H1 (cell line): ENCODE data around the gene CCL5. TPM values are rescaled to one million over a fixed set of nuclear protein-coding genes. Genes with fewer than 3 reads are reported as not detected.

Experiments used
- CTCF ChIA-PET: fragments of 300-600 bp; sonication (Branson Sonifier 250); formaldehyde crosslinking; loops from one replicate; lab custom pipeline; 2021; ENCODE audit not compliant: partially characterized antibody; lab: Charles Lee
- POLR2A ChIA-PET: fragments of 300-600 bp; sonication (Branson Sonifier 250); formaldehyde crosslinking; loops from one replicate; lab custom pipeline; 2021; ENCODE audit warnings: inconsistent platforms; ENCODE audit not compliant: partially characterized antibody; lab: Charles Lee
- DNase-seq, 2 experiments: peaks; one replicate each; pipeline versions ENCODE4 v3.0.0 to v3.0.0-alpha.2; 2010 to 2022; ENCODE audit warnings: low spot score in 2 of 2, low read depth in 1 of 2, mixed read lengths in 1 of 2
- FAIRE-seq: peaks from 2 replicates; lab custom pipeline; 2011; peaks lifted over from hg19 to GRCh38; lab: Jason Lieb, UNC
- H2AFZ ChIP-seq: 2 replicates; pipeline ENCODE4 v1.8.1; 2012; ENCODE audit warnings: low read length, inconsistent platforms
- H2AK5ac ChIP-seq: 2 replicates; pipeline ENCODE4 v1.6.1; 2013; ENCODE audit warnings: low read depth, low read length
- H2BK120ac ChIP-seq: replicated peaks from 2 replicates; pipeline ENCODE3; 2013; ENCODE audit warnings: low read depth, low read length, inconsistent platforms
- H2BK12ac ChIP-seq: 2 replicates; pipeline ENCODE4 v1.6.1; 2013; ENCODE audit warnings: low read depth, low read length
- H2BK15ac ChIP-seq: 2 replicates; pipeline ENCODE4 v1.6.1; 2013; ENCODE audit warnings: low read length
- H2BK20ac ChIP-seq: 2 replicates; pipeline ENCODE4 v1.6.1; 2013; ENCODE audit warnings: low read length
- H2BK5ac ChIP-seq: 2 replicates; pipeline ENCODE4 v1.6.1; 2013; ENCODE audit warnings: low read depth, low read length
- H3K14ac ChIP-seq: 2 replicates; pipeline ENCODE4 v1.6.1; 2013; ENCODE audit warnings: inconsistent platforms; ENCODE audit not compliant: insufficient read length
- H3K18ac ChIP-seq: 2 replicates; pipeline ENCODE4 v1.6.1; 2013; ENCODE audit warnings: low read length; ENCODE audit errors: extremely low read depth
- H3K23ac ChIP-seq: 2 replicates; pipeline ENCODE4 v1.6.1; 2013; ENCODE audit warnings: inconsistent platforms; ENCODE audit not compliant: insufficient read length
- H3K23me2 ChIP-seq: 2 replicates; pipeline ENCODE4 v1.6.1; 2013; ENCODE audit warnings: low read depth, low read length
- H3K27ac ChIP-seq: 2 replicates; pipeline ENCODE4 v1.6.1; 2011; ENCODE audit warnings: low read depth, low read length, inconsistent platforms
- H3K27me3 ChIP-seq, 4 experiments: replicated peaks in 1 of 4; 1 replicate in 1 of 4; 2 replicates in 3 of 4; pipeline versions ENCODE4 v1.6.1 to v1.8.1; 2011 to 2013; ENCODE audit warnings: low read length in 3 of 4, mild to moderate bottlenecking in 3 of 4, inconsistent platforms in 2 of 4, mixed read lengths in 2 of 4, moderate library complexity in 1 of 4; ENCODE audit not compliant: control insufficient read depth in 3 of 4, insufficient read depth in 3 of 4; ENCODE audit errors: extremely low read depth in 1 of 4
- H3K36me3 ChIP-seq, 4 experiments: 2 replicates each; pipeline versions ENCODE4 v1.6.1 to v1.8.1; 2011 to 2013; ENCODE audit warnings: mild to moderate bottlenecking in 4 of 4, low read length in 3 of 4, moderate library complexity in 2 of 4, control low read depth in 1 of 4, inconsistent platforms in 1 of 4; ENCODE audit not compliant: insufficient read depth in 4 of 4, control insufficient read depth in 2 of 4
- H3K4ac ChIP-seq: replicated peaks from 2 replicates; pipeline ENCODE3; 2013; ENCODE audit warnings: low read length, low read depth, mixed read lengths, inconsistent platforms; ENCODE audit not compliant: insufficient read length
- H3K4me1 ChIP-seq, 4 experiments: replicated peaks in 1 of 4; 1 replicate in 1 of 4; 2 replicates in 3 of 4; pipeline versions ENCODE4 v1.6.1 to v1.8.1; 2011 to 2013; ENCODE audit warnings: low read length in 3 of 4, inconsistent platforms in 2 of 4, mixed read lengths in 1 of 4; ENCODE audit not compliant: insufficient read depth in 4 of 4, control insufficient read depth in 3 of 4
- H3K4me2 ChIP-seq, 2 experiments: 2 replicates each; pipeline versions ENCODE4 v1.6.1 to v1.8.1; 2011 to 2013; ENCODE audit warnings: low read depth in 2 of 2, low read length in 2 of 2, control low read depth in 1 of 2, inconsistent platforms in 1 of 2, mild to moderate bottlenecking in 1 of 2; ENCODE audit not compliant: insufficient read depth in 1 of 2
- H3K4me3 ChIP-seq, 4 experiments: fragments of 200-600, 300-600 bp in 1 of 4; sonication (generic), shearing (Covaris generic), sonication (Bioruptor Twin) in 1 of 4; 2 replicates each; pipeline versions ENCODE4 v1.5.1 to v1.8.1; 2011 to 2016; ENCODE audit warnings: low read length in 4 of 4, low read depth in 3 of 4, control low read depth in 2 of 4, inconsistent platforms in 2 of 4, mild to moderate bottlenecking in 2 of 4, mixed read lengths in 1 of 4, moderate library complexity in 1 of 4; ENCODE audit not compliant: insufficient read depth in 2 of 4; ENCODE audit errors: extremely low read depth in 1 of 4
- H3K56ac ChIP-seq: replicated peaks from 2 replicates; pipeline ENCODE3; 2013; ENCODE audit warnings: low read depth, mild to moderate bottlenecking, mixed read lengths, low read length, inconsistent platforms; ENCODE audit not compliant: insufficient read length
- H3K79me1 ChIP-seq: 2 replicates; pipeline ENCODE4 v1.6.1; 2013; ENCODE audit warnings: low read depth, low read length, control low read depth
- H3K79me2 ChIP-seq, 2 experiments: 2 replicates each; pipeline versions ENCODE4 v1.6.1 to v1.8.1; 2012 to 2013; ENCODE audit warnings: low read length in 2 of 2, mild to moderate bottlenecking in 2 of 2, inconsistent platforms in 1 of 2; ENCODE audit not compliant: insufficient read depth in 2 of 2, control insufficient read depth in 1 of 2
- H3K9ac ChIP-seq, 4 experiments: replicated peaks in 1 of 4; 1 replicate in 1 of 4; 2 replicates in 3 of 4; pipeline versions ENCODE4 v1.6.1 to v1.8.1; 2011 to 2013; ENCODE audit warnings: low read depth in 3 of 4, low read length in 3 of 4, control low read depth in 2 of 4, mild to moderate bottlenecking in 2 of 4, moderate library complexity in 2 of 4, inconsistent platforms in 1 of 4; ENCODE audit errors: extremely low read depth in 1 of 4
- H3K9me3 ChIP-seq, 2 experiments: 2 replicates each; pipeline versions ENCODE4 v1.6.1 to v1.8.1; 2012 to 2013; ENCODE audit warnings: mild to moderate bottlenecking in 2 of 2, moderate library complexity in 2 of 2, control low read depth in 1 of 2, inconsistent platforms in 1 of 2, low read depth in 1 of 2, low read length in 1 of 2, mixed read lengths in 1 of 2; ENCODE audit not compliant: insufficient read depth in 2 of 2
- H4K20me1 ChIP-seq, 2 experiments: replicated peaks in 1 of 2; 2 replicates each; pipeline versions ENCODE3 to v1.8.1; 2011 to 2013; ENCODE audit warnings: inconsistent platforms in 2 of 2, low read length in 2 of 2, mild to moderate bottlenecking in 1 of 2; ENCODE audit not compliant: insufficient read depth in 2 of 2, control insufficient read depth in 1 of 2
- H4K5ac ChIP-seq: 2 replicates; pipeline ENCODE4 v1.6.1; 2013; ENCODE audit warnings: low read length, low read depth, mixed read lengths, inconsistent platforms; ENCODE audit not compliant: insufficient read length
- H4K8ac ChIP-seq: 2 replicates; pipeline ENCODE4 v1.8.0; 2013; ENCODE audit warnings: mild to moderate bottlenecking, moderate library complexity, low read length, inconsistent platforms; ENCODE audit not compliant: insufficient read depth; ENCODE audit errors: extremely low read depth
- H4K91ac ChIP-seq: replicated peaks from 2 replicates; pipeline ENCODE3; 2013; ENCODE audit warnings: low read length, mixed read lengths, inconsistent platforms; ENCODE audit not compliant: insufficient read length
- CBX5 ChIP-seq: fragments of 300-800, 300-1000 bp; sonication (generic); IDR thresholded peaks from 2 replicates; pipeline ENCODE4 v1.7.1; 2016; ENCODE audit warnings: antibody characterized with exemption, low read length, low read depth
- CHD1 ChIP-seq: IDR thresholded peaks from 2 replicates; pipeline ENCODE4 v1.6.1; 2012; ENCODE audit warnings: low read depth, low read length, improper control_type of control experiment
- EP300 ChIP-seq, 2 experiments: IDR thresholded peaks; 1 replicate in 1 of 2; 2 replicates in 1 of 2; pipeline ENCODE4 v1.6.1; 2011 to 2012; ENCODE audit warnings: low read depth in 2 of 2, low read length in 2 of 2, mild to moderate bottlenecking in 2 of 2, borderline replicate concordance in 1 of 2, inconsistent platforms in 1 of 2, moderate library complexity in 1 of 2
- GTF2F1 ChIP-seq: IDR thresholded peaks from 2 replicates; pipeline ENCODE4 v1.6.1; 2012; ENCODE audit warnings: low read depth, low read length, improper control_type of control experiment, borderline replicate concordance
- RNF2 ChIP-seq: fragments of 200-900, 300-1000 bp; sonication (generic); IDR thresholded peaks from 2 replicates; pipeline ENCODE4 v1.7.1; 2016; ENCODE audit warnings: borderline replicate concordance, low read depth, mild to moderate bottlenecking, antibody characterized with exemption, low read length; ENCODE audit not compliant: poor library complexity, severe bottlenecking; ENCODE audit errors: missing control alignments
- RXRA ChIP-seq: IDR thresholded peaks from 2 replicates; pipeline ENCODE4 v1.6.1; 2011; ENCODE audit warnings: low read depth, mild to moderate bottlenecking, low read length, moderate library complexity; ENCODE audit not compliant: insufficient read depth
- TBP ChIP-seq: IDR thresholded peaks from 2 replicates; pipeline ENCODE4 v1.6.1; 2011; ENCODE audit warnings: low read depth, low read length, improper control_type of control experiment
- TEAD4 ChIP-seq: IDR thresholded peaks from 2 replicates; pipeline ENCODE4 v1.6.1; 2012; ENCODE audit warnings: low read depth, low read length, inconsistent platforms, mixed read lengths
- WGBS, 2 experiments: shearing (Covaris generic) in 1 of 2; methylation state at CpG; one replicate each; pipeline versions ENCODE4 v1.1.6 to v1.1.7; 2013 to 2015; ENCODE audit warnings: low lambda C conversion rate in 2 of 2, mixed read lengths in 2 of 2, inconsistent platforms in 1 of 2, low coverage in 1 of 2, missing lambda C conversion rate in 1 of 2; ENCODE audit not compliant: insufficient replicate concordance in 2 of 2, insufficient coverage in 1 of 2, insufficient read length in 1 of 2; ENCODE audit errors: extremely low coverage in 1 of 2, missing lambda C conversion rate in 1 of 2; 5-methylcytosine and 5-hydroxymethylcytosine counted together
- polyA plus RNA-seq, 7 experiments: library from polyadenylated mRNA; depleted of rRNA in 3 of 7; stranded (reverse) in 5 of 7; unstranded in 2 of 7; fragments of >200 nt in 5 of 7; fragments of 200-250 nt in 2 of 7; gene quantifications; 1 replicate in 5 of 7; 2 replicates in 1 of 7; 4 replicates in 1 of 7; pipeline versions ENCODE4 v1.2.1 to v1.2.3, GENCODE V29; 2011 to 2013; ENCODE audit warnings: missing spikeins in 2 of 7, mixed read lengths in 2 of 7
- total RNA-seq: library from RNA; stranded (reverse); fragmentation: NEBNext Ultra II Directional; extraction: Animal tissue kit (Norgen Biotek cat#: 25700); gene quantifications from 2 replicates; pipeline ENCODE4 v1.2.1, GENCODE V29; 2021

CCL5 gene
- total and polyA plus RNA-seq, 2 of the 8 experiments (the other 6 are each of a cell fraction or from before 2014, with no cell fraction given), result not detected

DNA sequence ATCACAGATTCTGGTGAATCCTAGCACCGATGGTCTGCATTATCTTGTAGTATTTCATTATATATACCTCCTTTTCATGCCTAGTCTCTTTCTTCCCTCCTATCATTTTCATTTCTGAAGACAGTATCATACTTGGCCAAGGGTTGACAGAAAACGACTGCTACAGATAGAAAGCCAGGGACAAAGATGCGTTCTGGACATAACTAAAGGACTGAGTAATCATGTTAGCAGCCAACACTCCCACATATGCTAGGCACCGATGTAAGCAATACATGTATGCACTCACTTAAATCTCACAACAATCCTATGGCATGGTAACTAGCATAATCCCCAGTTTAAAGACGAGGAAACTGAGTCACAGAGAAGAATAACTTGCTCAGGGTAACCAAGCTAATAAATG, 27.5 kb upstream of the CCL5 start:
- H2AFZ ChIP-seq, result no peak overlapping the region
- FAIRE-seq, result no peak
- H4K91ac ChIP-seq, result no peak overlapping the region
- no peak overlapping the region for H3K4ac ChIP-seq
- no peak overlapping the region for H2BK12ac ChIP-seq
- no peak overlapping the region for H2AK5ac ChIP-seq
- H3K4me1 ChIP-seq, result no peaks in the 10 kb centered on the region
- WGBS, 2 experiments, result 87% methylated on average over 5 of the region's 5 CpGs; no CpG with 5 or more reads in 1 of the 2 experiments
- no peaks in the 10 kb centered on the region for H3K23me2 ChIP-seq
- no peaks in the 10 kb centered on the region; a peak in 1 of 4 replicates for H3K79me2 ChIP-seq
- DNase-seq, result no peak
- no peak overlapping the region for H3K14ac ChIP-seq
- no peaks in the 10 kb centered on the region for H3K27me3 ChIP-seq
- no peak overlapping the region for H2BK120ac ChIP-seq
- no peak overlapping the region for H3K4me2 ChIP-seq
- no peak overlapping the region for H3K18ac ChIP-seq
- no peak overlapping the region for H2BK15ac ChIP-seq
- H3K4me3 ChIP-seq, result no peak overlapping the region
- H3K9ac ChIP-seq, result no peak overlapping the region
- H4K5ac ChIP-seq, result no peak overlapping the region
- CTCF ChIA-PET, result no interaction called here
- peaks cover 4 to 6% of the 10 kb centered on the region in 2 experiments; a peak in 2 of 4 replicates for H3K9me3 ChIP-seq
- no peak overlapping the region for H4K8ac ChIP-seq
- H3K27ac ChIP-seq, result no peak overlapping the region
- H3K79me1 ChIP-seq, result no peaks in the 10 kb centered on the region
- no peaks in the 10 kb centered on the region for H4K20me1 ChIP-seq
- no peak overlapping the region for H2BK5ac ChIP-seq
- H3K36me3 ChIP-seq, result no peaks in the 10 kb centered on the region; a peak in 2 of 8 replicates
- no peak for TF ChIP-seq GTF2F1
- no peak for TF ChIP-seq RNF2
- no peak for TF ChIP-seq CHD1
- TF ChIP-seq EP300 (IDR thresholded peaks at IDR 0.05; ENCODE audit: borderline replicate concordance in 1 of 2, low read depth in 2 of 2, low read length in 2 of 2), result no peak
- TF ChIP-seq TEAD4, result no peak
- no peak for TF ChIP-seq RXRA
- no peak for TF ChIP-seq CBX5
- no peak for TF ChIP-seq TBP
- no peak overlapping the region for H2BK20ac ChIP-seq
- H3K56ac ChIP-seq, result no peak overlapping the region
- POLR2A ChIA-PET, result no interaction called here
- H3K23ac ChIP-seq, result no peak overlapping the region
